ENCODE measurements around the gene LIMK2. TPM values are rescaled to one million over a fixed set of nuclear protein-coding genes. Genes with fewer than 3 reads are reported as not detected.

LIMK2 gene
- total and polyA plus RNA-seq, 4 experiments from 2014 or later = 12.3 to 33.2 (median 29.5) TPM

DNA sequence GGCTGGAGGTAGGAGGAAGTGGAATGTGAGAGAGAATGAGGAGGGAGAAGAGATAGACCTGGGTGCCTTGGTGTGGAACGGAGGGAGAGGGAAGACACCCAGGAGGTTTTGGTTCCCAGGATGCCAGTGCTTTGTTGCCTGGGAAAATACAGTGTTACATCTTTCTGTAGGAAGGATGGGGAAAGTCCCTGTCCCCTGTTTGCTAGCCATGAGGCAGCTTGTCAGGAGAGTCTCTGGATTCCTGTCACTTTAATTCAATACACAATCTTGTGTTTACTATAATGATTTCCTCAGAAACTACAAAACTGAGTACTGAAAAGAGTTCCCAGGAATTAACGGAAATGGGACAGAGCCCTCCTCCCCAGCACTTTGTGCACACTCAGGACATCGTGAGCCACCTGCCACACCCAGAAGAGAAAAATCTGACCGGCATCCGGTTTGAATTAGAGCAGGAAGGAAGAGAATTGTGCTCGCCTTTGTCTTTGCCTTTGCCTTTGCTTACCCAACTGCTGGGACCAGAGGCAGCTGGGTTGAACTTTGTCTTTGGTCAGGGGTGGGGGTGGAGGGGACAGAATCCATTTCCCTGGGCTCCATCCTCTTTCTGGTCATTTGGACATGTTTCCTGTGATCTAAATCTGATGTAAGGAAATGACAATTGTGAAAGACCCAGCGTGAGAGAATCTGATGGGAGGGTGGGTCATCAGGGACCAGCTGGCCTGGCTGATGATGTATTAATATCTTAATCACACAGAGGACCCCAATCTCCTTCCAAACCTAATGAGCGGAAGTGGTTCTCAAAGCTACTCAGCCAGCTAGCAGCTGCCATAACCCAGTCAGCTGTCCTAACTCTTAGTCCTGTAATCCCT, 1.3 kb upstream of the LIMK2 start:
- H3K4me1 ChIP-seq (ENCODE audit: insufficient read depth, low read length) = peaks cover 53% of the 10 kb centered on the region

GRCh38 chr22:31211482-31211861, 626 bp upstream of the LIMK2 start:
- Mint-ChIP-seq H3K36me3 (peaks cover 0 to 14% of the 10 kb centered on the region in 2 donors), H3K9me3 (no peaks in the 10 kb centered on the region), H3K4me1 (peaks cover 43 to 66% (median 50%) of the 10 kb centered on the region in 4 donors), H3K4me3 (peak overlapping the region; percentile 89 to 98 (median 90)), H3K27ac (peak overlapping the region; percentile 76 to 97 (median 94)), H3K27me3 (no peaks in the 10 kb centered on the region)
- intact Hi-C loops (cut with micrococcal nuclease) = loop anchor here (5.0 kb wide), 1 partner anchor 104 kb away; the partner anchor contains the start of gene SELENOM
- ChIA-PET CTCF (ENCODE audit: partially characterized antibody) (interaction anchor here (0.6 to 7.4 kb wide), 23 partner anchors 9 to 297 kb away, joined by 3 to 178 read pairs (median 4); partner anchors contain the start of gene PIK3IP1), POLR2A (ENCODE audit: partially characterized antibody) (interaction anchor here (0.6 to 8.7 kb wide), 19 partner anchors 9 to 245 kb away, joined by 3 to 138 read pairs (median 5); partner anchors contain the start of genes PATZ1, PIK3IP1, RNF185 and SELENOM)
- peak overlapping the region; percentile 34 to 74 for H3K4me3 ChIP-seq (ENCODE audit: low read length in 2 of 2)
- DNase-seq = no peak
- peaks cover 60% of the 10 kb centered on the region for H3K4me1 ChIP-seq (ENCODE audit: insufficient read depth, low read length)
- no peaks in the 10 kb centered on the region for H3K36me3 ChIP-seq (ENCODE audit: insufficient read depth, low read length)
- H3K27me3 ChIP-seq (ENCODE audit: insufficient read depth, low read length) = no peaks in the 10 kb centered on the region
- no peaks in the 10 kb centered on the region for H3K9me3 ChIP-seq (ENCODE audit: control insufficient read depth in 1 of 2, low read length in 2 of 2)
- peak overlapping the region; percentile 81 for H3K27ac ChIP-seq (ENCODE audit: low read depth, low read length)

More for the DNA sequence above, 1.3 kb upstream of the LIMK2 start:
- H3K27me3 ChIP-seq (ENCODE audit: insufficient read depth, low read length) = no peaks in the 10 kb centered on the region
- intact Hi-C loops (cut with micrococcal nuclease) = loop anchor here (5.0 kb wide), 1 partner anchor 103 kb away; the partner anchor contains the start of gene SELENOM
- ChIA-PET POLR2A (ENCODE audit: partially characterized antibody) (interaction anchor here (0.6 to 8.7 kb wide), 18 partner anchors 12 to 576 kb away, joined by 3 to 138 read pairs (median 8); partner anchors contain the start of genes PATZ1, PIK3IP1, RNF185 and SELENOM), CTCF (ENCODE audit: partially characterized antibody) (interaction anchor here (0.6 to 7.4 kb wide), 21 partner anchors 9 to 296 kb away, joined by 3 to 178 read pairs (median 6); partner anchors contain the start of gene PIK3IP1)
- H3K27ac Mint-ChIP-seq = peak overlapping the region; percentile 76 to 97 (median 94)
- no peaks in the 10 kb centered on the region for H3K9me3 Mint-ChIP-seq
- H3K9me3 ChIP-seq (ENCODE audit: control insufficient read depth in 1 of 2, low read length in 2 of 2) = no peaks in the 10 kb centered on the region
- H3K27ac ChIP-seq (ENCODE audit: low read depth, low read length) = peak overlapping the region; percentile 81
- peaks cover 38 to 59% (median 45%) of the 10 kb centered on the region in 4 donors for H3K4me1 Mint-ChIP-seq
- peaks cover 0 to 17% of the 10 kb centered on the region in 2 donors for H3K36me3 Mint-ChIP-seq
- no peaks in the 10 kb centered on the region for H3K36me3 ChIP-seq (ENCODE audit: insufficient read depth, low read length)
- peak in 2 of 5 donors; percentile 21 to 32 for DNase-seq
- H3K4me3 ChIP-seq (ENCODE audit: low read length in 2 of 2) = peak overlapping the region; percentile 34 to 74
- H3K27me3 Mint-ChIP-seq = no peaks in the 10 kb centered on the region
- peak overlapping the region; percentile 89 to 98 (median 90) for H3K4me3 Mint-ChIP-seq

GRCh38 chr22:31212783-31213629, 908 bp downstream of the LIMK2 start:
- H3K27ac Mint-ChIP-seq = peak overlapping the region; percentile 72 to 95 (median 85)
- Histone ChIP-seq H3K4me3 (ENCODE audit: low read length in 2 of 2) (peak overlapping the region; percentile 74 to 92), H3K36me3 (ENCODE audit: insufficient read depth, low read length) (no peaks in the 10 kb centered on the region), H3K9me3 (ENCODE audit: control insufficient read depth in 1 of 2, low read length in 2 of 2) (no peaks in the 10 kb centered on the region), H3K27me3 (ENCODE audit: insufficient read depth, low read length) (no peaks in the 10 kb centered on the region), H3K27ac (ENCODE audit: low read depth, low read length) (peak overlapping the region; percentile 81), H3K4me1 (ENCODE audit: insufficient read depth, low read length) (peaks cover 69% of the 10 kb centered on the region)
- ChIA-PET CTCF (ENCODE audit: partially characterized antibody) (interaction anchor here (0.6 to 7.4 kb wide), 24 partner anchors 11 to 128 kb away, joined by 3 to 178 read pairs (median 4); partner anchors contain the start of genes PIK3IP1, RNF185 and SELENOM), POLR2A (ENCODE audit: partially characterized antibody) (interaction anchor here (0.5 to 8.7 kb wide), 24 partner anchors 8 to 1441 kb away, joined by 3 to 138 read pairs (median 3); partner anchors contain the start of genes MORC2, PATZ1, PIK3IP1 and RNF185)
- peak overlapping the region; percentile 89 to 98 (median 90) for H3K4me3 Mint-ChIP-seq
- H3K4me1 Mint-ChIP-seq = peaks cover 50 to 71% (median 57%) of the 10 kb centered on the region in 4 donors
- intact Hi-C loops (cut with micrococcal nuclease) = loop anchor here (1.0 to 5.0 kb wide), 10 partner anchors 18 to 578 kb away; partner anchors contain the start of genes MORC2, PIK3IP1, RNF185 and SELENOM
- no peaks in the 10 kb centered on the region for H3K27me3 Mint-ChIP-seq
- H3K36me3 Mint-ChIP-seq = peaks cover 0 to 9% of the 10 kb centered on the region in 2 donors
- no peak for DNase-seq
- H3K9me3 Mint-ChIP-seq = no peaks in the 10 kb centered on the region

DNA sequence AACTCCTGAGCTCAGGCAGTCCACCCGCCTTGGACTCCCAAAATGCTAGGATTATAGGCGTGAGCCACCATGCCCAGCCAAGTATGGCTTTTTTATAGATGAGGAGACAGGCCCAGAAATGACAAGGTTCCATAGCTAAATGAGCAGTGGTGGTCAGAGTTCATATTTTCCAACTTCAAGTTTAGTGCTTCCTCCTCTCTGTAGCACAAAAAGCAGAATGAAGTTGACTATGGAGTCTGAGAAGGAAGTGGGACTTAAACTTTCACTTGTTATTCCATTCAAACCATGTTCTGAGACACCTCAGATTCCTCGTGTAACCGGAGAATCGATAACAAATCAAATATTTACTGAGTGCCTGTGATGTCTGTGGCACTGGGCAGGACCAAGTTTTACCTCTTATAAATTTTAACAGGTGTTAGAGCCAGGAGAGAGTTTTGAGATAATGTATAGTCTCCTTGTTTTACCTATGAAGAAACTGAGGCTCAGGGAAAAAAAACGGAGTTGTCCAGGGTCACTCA, 3.0 kb downstream of the LIMK2 start:
- intact Hi-C loops (cut with micrococcal nuclease) = no loop called here
- no peaks in the 10 kb centered on the region for H3K9me3 ChIP-seq (ENCODE audit: control insufficient read depth in 1 of 2, low read length in 2 of 2)
- Mint-ChIP-seq H3K4me3 (peak overlapping the region in 1 of 8 donors; percentile 10), H3K27me3 (no peaks in the 10 kb centered on the region), H3K36me3 (peaks cover 0 to 12% of the 10 kb centered on the region in 2 donors), H3K27ac (peak overlapping the region in 5 of 7 donors; percentile 2 to 74 (median 44)), H3K4me1 (peaks cover 45 to 80% (median 62%) of the 10 kb centered on the region in 4 donors), H3K9me3 (no peaks in the 10 kb centered on the region)
- no peak overlapping the region for H3K27ac ChIP-seq (ENCODE audit: low read depth, low read length)
- H3K27me3 ChIP-seq (ENCODE audit: insufficient read depth, low read length) = no peaks in the 10 kb centered on the region
- H3K4me3 ChIP-seq (ENCODE audit: low read length in 2 of 2) = no peak overlapping the region
- CTCF ChIA-PET (ENCODE audit: partially characterized antibody) = interaction anchor here (6.6 to 7.4 kb wide), 3 partner anchors 13 to 99 kb away, joined by 57 to 178 read pairs (median 113); no protein-coding TSS in a partner anchor
- H3K4me1 ChIP-seq (ENCODE audit: insufficient read depth, low read length) = peaks cover 68% of the 10 kb centered on the region
- H3K36me3 ChIP-seq (ENCODE audit: insufficient read depth, low read length) = no peaks in the 10 kb centered on the region
- no peak for DNase-seq
- POLR2A ChIA-PET (ENCODE audit: partially characterized antibody) = interaction anchor here (7.1 to 8.7 kb wide), 2 partner anchors 64 to 78 kb away, joined by 86 to 138 read pairs; partner anchors contain the start of gene PIK3IP1

- H3K4me1 ChIP-seq (ENCODE audit: insufficient read depth, low read length) = peaks cover 47% of the 10 kb centered on the region
- H3K36me3 ChIP-seq (ENCODE audit: insufficient read depth, low read length) = no peaks in the 10 kb centered on the region
- H3K9me3 ChIP-seq (ENCODE audit: control insufficient read depth in 1 of 2, low read length in 2 of 2) = no peaks in the 10 kb centered on the region
- intact Hi-C loops (cut with micrococcal nuclease) = no loop called here
- H3K27ac ChIP-seq (ENCODE audit: low read depth, low read length) = no peak overlapping the region
- POLR2A ChIA-PET (ENCODE audit: partially characterized antibody) = interaction anchor here (0.6 to 1.8 kb wide), 5 partner anchors 9 to 151 kb away, joined by 3 to 9 read pairs (median 3); partner anchors contain the start of gene PIK3IP1
- CTCF ChIA-PET (ENCODE audit: partially characterized antibody) = interaction anchor here (0.8 to 4.3 kb wide), 8 partner anchors 11 to 95 kb away, joined by 3 to 32 read pairs (median 5); partner anchors contain the start of gene PIK3IP1
- DNase-seq = no peak
- H3K27ac Mint-ChIP-seq = peak overlapping the region; percentile 59 to 88 (median 81)
- no peak overlapping the region for H3K4me3 ChIP-seq (ENCODE audit: low read length in 2 of 2)
- H3K4me3 Mint-ChIP-seq = no peak overlapping the region
- no peaks in the 10 kb centered on the region for H3K27me3 Mint-ChIP-seq
- no peaks in the 10 kb centered on the region for H3K9me3 Mint-ChIP-seq
- H3K27me3 ChIP-seq (ENCODE audit: insufficient read depth, low read length) = no peaks in the 10 kb centered on the region
- peaks cover 42 to 75% (median 53%) of the 10 kb centered on the region in 4 donors for H3K4me1 Mint-ChIP-seq
- peaks cover 0 to 11% of the 10 kb centered on the region in 2 donors for H3K36me3 Mint-ChIP-seq
Observed at GRCh38 chr22:31218565-31219262, 6.6 kb downstream of the LIMK2 start.

Data from CD4-positive, alpha-beta memory T cell (primary cell).